ENCODE results near the gene TMEM248.

- TF ChIP-seq CTCF (IDR thresholded peaks at IDR 0.05 in 4 of 5, conservative IDR thresholded peaks at IDR 0.05 in 1 of 5) (no peak), POLR2A (IDR thresholded peaks at IDR 0.05) (no peak)
These were observed 40.1 kb downstream of the TMEM248 start for GRCh38 chr7:66961096-66961495.
